ENCODE measurements around the gene ATP6V0D1.

ATP6V0D1 gene

DNA sequence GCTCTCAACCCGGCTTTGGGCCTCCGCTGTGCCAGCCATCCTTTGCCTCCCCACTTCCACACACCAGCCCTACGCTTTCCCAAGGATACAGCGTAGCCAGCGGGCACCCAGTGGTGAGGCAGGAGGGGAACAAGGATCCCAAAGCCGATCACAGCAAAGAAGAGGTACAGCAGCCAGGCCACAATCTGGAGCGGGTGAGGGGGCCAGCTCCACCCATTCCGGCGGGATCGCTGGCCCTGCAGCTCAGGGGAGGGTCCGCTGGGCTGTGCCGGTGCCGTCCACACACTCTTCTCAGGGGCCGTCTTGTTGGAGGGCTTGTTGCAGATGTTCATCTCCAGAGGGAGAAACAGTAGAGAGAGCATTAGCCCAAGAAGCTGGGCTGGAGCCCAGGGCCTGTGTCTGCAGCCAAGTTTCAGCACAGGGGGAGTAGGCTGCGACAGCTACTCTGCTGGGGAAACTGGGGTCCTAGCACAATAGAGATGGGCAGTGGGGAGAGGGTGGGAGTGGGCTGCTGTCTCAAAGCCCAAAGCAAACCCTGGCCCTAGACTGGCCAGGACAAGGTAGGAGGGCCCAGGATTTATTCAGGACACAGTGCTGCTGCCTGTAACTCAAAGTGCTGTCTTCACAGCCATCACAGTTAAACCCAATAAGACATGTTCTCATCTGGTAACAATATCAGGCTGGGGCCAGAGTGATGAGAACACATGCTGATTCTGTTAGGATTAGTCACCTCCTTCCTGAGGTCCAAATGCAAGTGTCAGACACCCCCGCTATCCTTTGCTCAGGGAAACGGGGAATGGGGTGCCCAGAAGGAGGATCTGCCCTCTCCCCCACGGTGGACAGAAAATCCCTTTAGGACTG lies 74.6 kb downstream of the ATP6V0D1 start:
- DNase-seq (ENCODE audit: low spot score), result peak; percentile 95

DNA sequence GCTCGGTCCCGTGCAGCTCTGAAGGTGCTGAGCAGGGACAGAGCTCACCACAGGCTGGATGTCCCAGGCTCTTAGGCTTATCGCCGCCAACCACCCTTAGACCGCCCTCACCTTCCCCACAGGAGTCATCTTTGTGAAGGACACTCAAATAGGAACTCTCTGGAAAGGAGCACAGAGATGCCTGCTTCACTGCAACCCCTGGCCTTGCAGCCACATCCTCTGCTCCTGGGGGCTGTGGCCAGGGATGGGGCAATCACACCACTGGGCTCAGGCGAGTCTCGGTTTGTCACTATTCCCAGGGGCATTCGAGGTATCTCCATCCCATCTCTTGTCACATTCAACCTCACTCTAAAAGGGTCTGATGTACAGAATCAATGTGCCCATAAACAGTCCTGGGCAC lies 75.6 kb downstream of the ATP6V0D1 start:
- DNase-seq (ENCODE audit: low spot score), result no peak

DNA sequence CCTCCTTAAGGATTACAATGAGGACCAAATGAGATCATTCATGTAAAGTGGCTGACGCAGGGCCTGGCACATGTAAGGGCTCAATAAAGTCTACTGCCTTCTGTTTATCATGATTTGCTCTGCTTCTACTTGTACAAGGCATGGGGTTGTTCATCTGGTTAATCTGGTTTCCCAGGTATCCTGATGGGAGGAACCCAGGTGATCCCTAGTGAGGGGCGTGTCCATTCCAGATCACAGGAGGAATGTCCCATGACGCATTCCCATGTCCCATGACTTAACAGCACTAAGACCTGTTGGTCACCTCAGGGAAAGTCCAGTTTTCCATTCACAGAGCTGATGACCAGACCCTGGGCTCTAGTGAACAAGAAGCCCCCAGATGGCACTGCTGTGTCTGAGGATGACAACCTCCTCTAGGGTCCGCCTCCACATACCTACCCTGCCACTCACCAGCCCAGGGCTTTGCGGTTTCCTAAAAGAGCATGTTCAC lies 76.2 kb downstream of the ATP6V0D1 start:
- no peak for DNase-seq (ENCODE audit: low spot score)

DNA sequence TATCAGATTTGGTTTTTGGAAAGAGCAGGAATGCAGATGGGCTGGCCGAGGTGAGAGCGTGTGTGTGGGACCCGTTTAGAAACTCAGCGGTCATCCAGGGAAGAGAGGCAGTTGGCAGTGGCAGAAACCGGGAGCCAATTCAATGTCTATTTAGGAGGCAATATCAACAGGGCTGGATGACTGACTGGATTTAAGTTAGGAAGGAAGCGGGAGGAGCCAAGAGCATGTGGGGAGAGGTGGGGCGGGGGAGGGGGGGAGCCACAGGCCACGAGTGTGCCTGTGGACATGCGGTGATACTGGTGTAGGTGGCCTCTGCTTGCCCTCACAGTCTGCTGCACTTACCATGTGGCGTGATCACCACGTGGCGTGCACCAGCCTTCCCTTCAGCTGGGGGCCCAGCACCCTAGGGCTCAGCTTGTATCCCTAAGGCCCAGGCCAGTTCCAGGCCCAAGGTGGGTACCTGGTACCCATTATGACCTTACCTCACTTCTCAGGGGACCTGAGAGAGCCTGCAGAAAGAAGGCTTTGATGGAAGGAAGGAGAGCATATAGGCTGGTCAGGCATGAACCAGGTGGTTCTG lies 76.9 kb downstream of the ATP6V0D1 start:
- DNase-seq (ENCODE audit: low spot score), result no peak

DNA sequence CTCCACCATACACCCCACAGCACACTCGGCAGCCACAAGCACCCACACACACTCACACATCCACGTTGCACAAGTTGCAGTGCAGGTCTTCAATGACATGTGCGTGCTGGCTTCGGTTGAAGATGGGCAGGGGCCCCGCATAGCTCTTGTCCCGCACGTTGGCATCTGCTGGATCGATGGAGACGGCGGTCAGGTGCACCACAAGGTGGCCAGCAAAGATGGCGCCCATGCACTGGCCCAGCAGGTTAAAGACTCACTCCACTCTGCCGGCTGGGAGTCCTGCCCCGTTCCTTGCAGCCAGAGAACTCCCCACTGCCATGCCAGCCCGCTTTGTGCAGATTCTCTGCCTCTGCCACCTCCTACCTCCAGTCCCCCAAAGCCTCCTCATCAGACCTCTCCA lies 80.1 kb downstream of the ATP6V0D1 start:
- no peak for DNase-seq (ENCODE audit: low spot score)

DNA sequence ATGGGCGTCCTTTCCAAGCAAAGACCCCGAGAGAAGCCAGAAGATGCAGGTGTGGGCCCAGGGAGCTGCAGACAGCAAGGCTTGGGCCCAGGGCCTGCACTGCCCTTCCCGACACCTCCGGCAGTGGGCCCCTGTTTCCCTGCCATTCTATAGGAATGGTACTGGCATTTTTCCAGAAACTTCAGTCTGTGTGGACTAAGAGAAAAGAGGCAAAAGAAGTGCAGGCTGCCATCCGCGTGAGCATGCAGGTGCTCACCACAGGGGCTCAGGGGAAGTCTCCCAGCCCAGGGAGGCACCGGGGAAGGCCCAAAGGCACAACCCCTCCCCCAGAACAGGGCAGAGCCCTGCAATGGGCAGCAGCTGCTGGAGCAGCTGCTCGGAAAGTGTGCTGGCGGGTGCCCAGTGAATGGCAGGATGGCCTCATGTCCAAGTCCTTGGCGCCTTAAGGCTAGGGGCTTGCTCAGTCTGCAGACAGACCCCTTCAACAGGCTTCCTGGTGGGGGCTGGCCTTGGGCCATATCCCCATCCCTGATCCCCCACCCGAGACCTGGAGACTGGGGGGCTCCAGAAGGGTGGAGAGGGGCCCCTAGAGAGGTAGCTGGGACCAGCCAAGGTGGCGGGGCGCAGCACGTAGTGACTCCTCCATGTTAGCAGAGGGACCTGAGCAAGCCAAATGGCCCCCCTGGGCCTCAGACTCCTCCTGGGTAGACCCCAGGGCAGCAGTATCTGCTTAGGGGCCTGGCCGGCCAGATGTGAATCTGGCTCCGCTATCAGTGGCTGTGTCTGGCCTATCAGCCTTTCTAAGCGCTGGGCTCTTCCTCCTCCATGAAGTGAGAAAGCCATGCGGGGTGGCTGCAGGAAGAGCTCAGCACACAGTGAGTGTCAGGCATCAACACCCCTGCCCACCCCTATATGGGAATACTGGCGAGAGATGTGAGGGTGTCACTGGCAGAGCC lies 80.9 kb downstream of the ATP6V0D1 start:
- DNase-seq (ENCODE audit: low spot score), result no peak

DNA sequence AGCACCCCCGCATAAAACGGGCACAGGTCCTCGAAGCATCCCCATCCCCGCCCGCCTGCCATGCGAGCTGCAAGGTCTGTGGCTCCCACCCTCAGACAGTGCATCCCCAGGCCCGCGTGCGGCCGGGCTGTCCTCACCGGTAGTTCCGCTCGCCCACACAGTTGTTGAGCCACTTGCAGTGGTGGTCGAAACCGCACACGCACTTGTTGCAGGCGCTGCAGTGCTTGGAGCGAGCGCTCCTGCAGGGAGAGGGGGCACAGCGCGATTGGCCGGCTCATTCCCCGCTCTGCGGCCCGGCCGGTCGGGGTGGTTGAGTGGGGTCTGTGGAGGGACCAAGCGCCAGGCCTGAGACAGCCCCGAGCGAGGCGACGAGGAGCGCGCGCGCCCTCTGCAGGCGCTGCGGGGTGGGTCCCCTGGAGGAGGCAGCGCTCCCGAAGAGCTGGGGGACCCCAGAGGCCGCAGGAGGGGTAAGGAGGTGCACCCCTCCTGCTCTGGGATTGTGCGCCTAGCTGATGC lies 81.7 kb downstream of the ATP6V0D1 start:
- peak; percentile 43 for DNase-seq (ENCODE audit: low spot score)

DNA sequence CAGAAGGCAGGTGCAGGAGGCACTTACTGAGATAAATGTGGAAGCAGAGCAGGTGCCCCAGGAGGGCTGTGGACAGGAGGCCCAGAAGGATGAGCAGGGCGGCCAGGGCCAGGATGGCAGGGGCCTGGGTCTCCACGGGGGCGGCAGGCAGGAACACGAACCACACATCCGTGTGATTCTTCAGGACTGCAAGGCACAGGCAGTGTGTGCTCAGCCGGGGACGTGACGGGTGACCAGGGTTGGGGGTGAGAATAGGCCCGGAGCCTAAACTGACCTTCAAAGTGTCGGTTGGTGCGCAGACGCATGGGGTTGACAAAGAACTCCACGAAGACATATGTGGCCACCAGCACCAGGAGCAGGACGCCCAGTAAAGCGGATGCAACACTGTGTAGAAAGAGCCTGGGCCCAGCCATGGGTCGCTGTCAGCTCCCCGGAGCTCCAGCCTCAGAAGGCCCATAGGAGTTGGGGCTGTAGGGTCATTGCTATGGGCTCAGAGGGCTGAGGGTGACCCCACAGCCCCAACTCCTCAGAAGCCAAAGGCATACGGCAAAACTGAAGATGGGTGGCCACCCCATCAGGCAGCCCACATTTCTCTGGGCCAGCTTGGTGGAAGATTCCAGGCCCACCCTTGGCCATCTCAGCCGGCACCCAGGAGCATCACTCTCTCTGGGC lies 82.3 kb downstream of the ATP6V0D1 start:
- DNase-seq (ENCODE audit: low spot score), result no peak

DNA sequence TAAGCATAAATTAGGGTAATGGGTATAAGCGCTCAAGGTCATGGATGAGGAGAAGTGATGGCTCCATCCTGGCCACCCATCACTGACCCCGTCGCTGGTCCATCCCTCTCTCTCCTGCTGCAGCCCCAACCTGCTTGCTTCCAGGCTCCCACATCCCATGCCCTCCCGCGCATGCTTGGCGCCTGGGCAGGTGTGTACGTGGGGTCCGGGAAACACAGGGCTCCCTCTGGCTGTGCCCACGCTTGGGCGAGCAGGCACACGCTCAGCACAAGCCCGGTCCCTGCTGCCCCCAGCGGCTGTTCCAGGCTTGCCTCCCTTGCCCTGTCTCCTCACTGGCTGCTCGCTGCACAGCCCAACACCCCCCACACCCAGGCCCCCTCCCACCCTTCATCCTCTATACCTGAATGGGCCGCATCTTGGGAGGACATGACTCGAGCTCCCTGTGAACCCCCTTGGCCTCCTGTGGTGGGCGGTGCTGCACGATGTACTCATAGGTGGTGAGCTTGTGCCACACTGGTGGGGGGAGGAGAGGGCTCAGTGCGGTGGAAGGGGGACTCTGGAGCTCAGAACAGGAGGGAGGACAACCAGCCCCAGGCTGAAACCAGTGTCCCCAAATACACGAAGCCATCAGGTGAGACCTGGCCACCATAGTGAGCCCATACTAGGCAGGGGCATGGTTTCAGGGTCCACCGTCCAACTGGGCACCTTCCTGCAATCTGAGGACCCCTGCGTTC lies 83.0 kb downstream of the ATP6V0D1 start:
- DNase-seq (ENCODE audit: low spot score), result no peak

DNA sequence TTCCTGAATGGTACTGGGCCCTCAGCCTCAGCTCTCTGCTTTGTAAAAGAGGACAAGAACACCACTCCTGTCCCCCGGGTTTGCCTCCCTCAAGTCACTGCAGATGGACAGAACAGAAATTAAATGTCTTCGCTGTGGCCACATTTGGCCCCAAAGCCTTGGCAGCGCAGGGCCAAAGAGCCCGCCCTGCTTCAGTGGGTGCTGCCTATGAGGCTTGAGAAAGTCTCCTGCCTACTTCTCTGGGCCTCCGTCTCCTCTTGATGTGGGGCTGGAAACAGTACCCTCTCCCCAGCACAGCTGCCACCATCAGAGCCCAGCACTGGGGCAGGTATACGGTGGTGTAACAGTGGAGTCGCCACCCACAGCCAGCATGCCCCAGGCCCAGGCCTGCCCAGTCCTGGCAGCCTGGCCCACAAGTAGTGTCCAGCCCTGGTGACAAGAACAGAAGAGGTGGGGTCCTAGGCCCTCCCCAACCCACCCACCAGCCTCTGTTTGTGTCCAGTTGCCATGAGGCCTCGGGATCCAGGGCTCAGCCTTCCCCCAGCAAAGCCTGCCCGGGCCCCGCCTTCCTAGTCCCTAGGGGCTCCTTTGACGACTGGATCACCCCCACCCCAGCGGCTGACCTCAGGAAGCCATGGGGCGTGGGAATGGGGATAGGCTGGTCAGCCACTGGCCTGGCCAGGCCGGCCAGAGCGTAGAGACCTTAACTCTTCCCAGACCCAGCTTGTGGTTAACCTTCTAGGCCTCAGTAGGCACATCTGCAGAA lies 83.7 kb downstream of the ATP6V0D1 start:
- DNase-seq (ENCODE audit: low spot score), result no peak

DNA sequence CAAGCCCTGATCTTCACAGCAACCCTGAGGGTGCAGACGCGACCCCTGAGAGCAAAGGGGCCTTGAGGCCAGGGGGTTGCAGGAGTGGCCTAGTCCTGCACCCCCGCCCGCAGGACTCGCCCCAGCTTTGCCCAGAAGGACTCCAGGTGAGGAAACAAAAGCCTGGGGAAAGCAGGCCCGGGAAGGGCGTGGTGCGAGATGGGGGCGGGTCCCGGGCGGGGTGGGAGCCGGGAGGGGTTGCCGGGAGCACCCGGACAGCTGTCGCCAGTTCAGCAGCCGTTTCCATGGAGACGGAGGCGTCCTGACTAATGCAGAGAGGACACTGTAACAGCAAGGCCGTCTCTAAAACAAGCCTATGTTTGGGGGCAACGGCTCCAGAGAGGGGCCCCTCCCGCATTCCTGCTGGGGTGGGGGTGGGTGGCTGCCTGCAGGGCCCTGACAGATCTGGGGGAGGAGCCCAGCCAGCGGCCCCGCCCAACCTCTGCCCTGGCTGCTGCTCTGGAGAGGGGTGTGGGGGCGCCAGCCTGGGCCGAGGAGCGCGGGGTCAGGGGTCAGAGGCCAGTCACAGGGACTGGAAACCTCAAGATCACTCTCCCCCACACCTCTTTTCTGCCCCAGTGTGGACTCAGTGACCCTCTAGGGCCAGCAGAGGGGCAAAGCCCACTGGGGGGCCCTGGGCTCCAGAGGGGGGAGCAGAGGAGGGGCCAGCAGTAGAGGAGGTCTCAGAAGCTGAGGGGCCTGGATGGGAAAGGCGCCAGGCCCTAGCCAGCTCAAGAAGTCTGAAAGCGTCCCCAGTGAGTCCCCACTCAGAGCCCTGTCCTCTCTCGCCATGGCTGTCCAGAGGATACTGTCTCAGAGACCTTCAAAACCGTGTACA lies 84.6 kb downstream of the ATP6V0D1 start:
- DNase-seq (ENCODE audit: low spot score), result peak; percentile 86

DNA sequence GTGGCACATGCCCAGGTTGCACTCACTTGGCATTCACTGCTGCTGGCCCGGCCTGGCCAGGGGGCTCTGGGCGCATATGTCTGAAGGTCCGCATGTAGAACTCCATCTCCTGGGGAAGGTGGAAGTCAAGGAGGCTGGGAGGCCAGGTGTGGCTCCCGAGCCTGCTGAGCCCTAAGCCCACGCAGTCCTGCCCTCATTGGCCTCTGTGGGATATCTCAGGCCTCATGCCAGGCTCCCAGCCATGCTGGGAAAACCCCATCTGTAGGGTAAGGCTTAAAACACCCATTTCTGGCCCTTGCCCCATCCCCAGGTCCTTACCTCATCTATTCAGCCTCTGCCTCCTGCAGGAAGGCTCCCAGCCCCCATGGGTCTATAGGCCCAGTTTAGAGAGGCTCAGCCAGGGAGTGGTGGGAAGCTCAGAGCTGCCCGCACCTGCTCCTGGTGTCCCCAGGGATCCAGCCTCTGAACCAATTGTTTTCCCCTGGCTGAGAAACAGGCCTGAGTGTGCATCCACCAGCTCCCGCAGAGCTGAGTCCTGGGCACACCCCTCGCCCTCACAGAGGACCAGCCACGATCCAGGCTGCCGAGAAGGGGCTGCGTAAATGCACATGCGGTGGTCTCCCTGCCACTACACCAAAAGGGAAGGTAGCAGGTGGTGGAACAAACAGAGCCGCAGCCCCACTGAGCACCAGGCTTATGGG lies 85.3 kb downstream of the ATP6V0D1 start:
- no peak for DNase-seq (ENCODE audit: low spot score)

DNA sequence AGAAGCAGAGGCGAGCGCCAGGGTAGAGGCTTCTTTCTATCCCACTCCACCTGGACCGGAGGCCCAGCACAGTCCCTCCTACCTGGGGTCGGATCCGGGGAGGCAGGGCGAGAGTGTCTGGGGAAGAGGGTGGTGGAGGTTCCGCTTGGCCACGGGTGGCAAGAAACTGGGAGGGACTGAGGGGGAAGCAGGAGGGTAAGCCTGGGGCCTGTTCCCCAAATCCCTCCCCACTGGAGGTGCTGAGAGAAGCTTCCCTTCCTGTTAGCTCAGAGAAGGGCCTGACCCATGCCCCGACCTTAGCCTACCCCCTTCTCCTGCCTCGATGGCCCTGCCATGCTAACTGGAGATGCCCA lies 85.9 kb downstream of the ATP6V0D1 start:
- DNase-seq (ENCODE audit: low spot score), result no peak

DNA sequence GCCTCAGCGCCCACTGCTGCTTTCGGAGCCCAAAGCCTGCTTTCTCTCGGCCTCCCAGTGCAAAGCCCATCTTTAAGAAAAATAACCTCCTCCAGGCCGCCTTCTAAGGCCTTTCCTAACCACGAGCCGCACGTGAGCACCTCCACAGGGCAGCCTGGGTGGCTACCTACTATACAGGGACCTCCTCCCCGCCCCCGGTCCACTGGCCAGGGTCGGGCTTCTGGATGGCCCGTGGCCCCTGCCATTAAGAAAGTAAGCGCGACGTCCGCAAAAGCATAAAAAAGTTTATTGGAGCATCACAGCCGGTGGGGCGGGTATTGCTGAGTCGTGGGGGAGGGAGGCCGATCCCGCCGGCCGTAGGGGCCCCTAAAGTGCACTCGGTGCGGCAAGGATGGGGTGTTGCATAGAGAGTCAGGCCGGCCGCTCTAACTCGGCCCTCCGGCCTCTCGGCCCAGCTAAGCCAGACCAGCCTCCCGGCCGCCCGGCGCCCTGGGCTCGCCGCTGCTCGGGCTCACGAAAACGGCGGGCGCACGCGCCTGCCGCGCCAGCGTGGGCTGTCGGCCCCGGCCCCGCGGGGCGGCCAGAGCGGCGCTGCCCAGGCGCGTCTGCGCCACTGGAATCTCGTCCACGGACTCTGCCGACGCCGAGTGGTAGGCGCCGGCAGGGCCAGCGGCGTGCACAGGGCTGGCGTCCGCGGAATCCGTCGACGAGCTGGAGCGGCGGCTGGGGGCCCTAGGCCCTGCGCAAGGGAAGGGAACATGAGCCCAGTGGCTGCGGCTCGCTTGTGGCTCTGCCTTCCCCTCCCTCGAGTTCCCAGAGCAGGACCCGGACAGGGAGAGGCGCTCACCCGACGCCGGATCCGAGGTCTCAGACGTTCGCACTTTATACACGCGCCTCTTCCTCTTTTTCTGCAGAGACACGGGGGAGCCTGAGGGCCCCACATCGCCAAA lies 86.5 kb downstream of the ATP6V0D1 start:
- DNase-seq (ENCODE audit: low spot score), result no peak

DNA sequence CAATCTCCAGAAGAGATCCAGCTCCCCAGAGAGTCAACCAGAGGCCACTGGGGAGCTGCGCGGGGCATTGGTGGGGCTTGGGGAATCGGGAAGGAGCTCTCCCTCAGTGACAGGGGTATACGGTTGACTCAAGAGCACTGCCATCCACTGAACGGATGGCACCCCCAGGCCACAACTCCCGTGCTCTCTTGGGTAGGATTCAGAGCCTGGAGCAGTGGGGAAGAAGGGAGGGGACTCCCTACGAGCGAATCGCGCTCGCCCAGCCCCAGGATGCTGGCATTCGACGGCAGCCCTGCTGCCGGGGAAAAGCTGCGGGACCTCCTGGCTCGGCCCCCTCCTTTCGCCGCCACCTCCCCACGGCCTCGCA lies 87.2 kb downstream of the ATP6V0D1 start:
- no peak for DNase-seq (ENCODE audit: low spot score)

DNA sequence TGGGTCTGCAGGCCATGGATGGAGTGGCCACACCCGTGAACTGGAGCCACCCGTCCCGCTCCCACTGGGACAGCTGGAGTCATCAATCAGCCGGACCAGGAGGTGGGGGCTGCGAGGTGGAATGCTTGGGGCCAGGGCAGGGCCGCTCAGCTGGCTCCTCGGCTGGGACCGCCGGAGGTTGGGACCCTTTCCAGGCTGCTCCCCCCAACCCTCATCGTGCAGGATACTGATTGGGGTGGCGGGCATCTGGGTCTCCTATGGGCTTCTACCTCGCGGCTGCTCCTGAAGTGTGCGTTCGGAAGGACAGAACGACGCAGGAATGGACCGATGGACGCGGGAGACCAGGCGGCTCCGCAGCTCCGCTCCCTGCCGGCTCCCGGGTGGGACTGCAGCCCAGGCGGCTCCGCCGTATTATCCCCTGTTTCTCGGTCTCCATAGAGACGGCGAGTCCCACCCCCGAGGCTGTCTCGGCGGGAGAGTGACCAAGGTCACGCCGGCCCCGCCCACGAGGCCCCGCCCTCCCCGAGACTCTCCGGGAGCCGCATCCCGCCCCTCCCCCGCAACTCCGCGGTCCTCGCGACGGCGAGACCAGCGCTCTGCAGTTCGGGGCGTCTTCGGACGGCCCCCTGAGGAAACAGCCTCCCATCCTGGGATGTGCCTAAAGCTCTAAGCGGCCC lies 87.7 kb downstream of the ATP6V0D1 start, which contains the start of gene TPPP3:
Gene TPPP3 (minus strand): TSS at position 388 of the 677 bp plus-strand sequence. CDS start 2,387 bp downstream, outside the sequence.
- DNase-seq (ENCODE audit: low spot score), result peak; percentile 91
